Ammon's horn (tissue), 1 donor: ENCODE measurements around the gene FAM107B.

Experiments used
- DNase-seq: peaks from one replicate; pipeline ENCODE4 v3.0.0-alpha.2; 2016; ENCODE audit warnings: low spot score

Gene FAM107B

DNA sequence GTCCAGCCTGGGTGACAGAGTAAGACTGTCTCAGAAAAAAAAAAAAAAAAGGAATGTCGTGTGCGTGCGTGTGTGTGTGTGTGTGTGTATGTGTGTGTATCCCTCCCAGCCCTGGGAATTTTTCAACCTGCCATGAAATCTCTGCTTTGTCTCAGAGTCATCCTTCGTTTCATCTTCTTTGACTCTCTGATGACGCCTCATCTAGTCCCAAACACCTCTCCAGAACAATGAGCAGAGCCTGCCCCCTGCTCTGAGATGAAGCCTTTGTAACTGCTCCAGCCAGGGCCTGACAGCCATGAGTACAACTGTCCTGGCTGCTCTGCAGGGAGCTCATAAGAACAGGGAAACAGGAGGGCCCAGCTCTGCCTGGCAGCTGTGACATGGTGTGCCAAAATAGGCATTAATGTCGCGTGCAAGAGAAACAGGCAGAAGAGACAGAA lies 149.5 kb downstream of the FAM107B start:
- peak; percentile 62 for DNase-seq

DNA sequence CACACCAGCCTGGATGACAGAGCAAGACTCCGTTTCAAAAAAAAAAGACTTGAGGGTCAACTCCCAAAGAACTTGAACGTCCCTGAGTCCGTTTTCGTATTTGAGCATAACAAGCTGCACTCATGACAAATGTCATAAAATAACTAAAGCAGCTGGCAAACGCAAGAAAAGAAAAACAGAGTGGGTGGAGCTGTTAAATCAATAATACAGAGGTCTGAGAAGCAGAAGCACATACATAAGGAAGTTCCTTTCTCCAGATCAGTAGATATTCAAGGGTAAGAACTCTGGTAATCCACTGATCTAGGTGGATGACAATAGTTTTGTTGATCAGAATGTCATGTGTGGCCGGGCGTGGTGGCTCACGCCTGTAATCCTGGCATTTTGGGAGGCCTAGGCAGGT lies 150.1 kb downstream of the FAM107B start:
- DNase-seq, result no peak

DNA sequence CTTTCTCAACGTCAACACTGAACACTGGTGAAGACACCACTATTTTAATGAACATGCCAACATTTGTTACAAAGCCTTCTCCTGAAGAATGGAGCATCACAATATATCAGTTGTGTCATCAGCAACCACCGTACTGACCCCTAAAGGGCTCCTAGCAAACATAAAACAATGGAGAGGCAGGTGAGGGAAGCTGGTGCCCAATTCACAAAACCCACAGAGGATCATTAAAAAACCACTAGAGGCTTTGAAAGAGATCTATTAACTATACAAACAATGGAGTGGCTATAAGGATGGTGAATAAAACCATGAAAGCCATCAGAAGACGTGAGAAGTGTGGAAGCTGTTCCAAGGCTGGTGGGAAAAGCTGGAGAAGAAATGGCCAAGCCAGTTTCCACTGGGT lies 150.8 kb downstream of the FAM107B start:
- no peak for DNase-seq

DNA sequence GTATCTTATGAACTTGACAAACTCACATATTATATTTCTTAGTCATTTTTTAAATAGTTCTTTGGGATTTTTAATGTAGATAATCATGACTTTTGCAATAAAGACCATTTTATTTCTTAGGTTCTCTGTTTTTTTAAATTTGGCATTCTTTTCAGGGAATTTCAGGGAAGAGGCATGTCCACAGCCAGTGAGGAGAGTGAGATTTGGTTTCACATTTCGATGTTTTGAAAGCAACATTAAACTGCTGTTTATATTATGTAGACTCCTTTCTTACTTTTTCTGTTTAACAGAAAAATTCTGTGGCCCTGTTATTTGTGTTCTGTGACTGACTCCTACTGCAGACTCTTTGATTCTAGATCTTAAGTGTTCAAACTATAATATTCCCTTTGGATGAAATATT lies 153.7 kb downstream of the FAM107B start:
- DNase-seq, result no peak

DNA sequence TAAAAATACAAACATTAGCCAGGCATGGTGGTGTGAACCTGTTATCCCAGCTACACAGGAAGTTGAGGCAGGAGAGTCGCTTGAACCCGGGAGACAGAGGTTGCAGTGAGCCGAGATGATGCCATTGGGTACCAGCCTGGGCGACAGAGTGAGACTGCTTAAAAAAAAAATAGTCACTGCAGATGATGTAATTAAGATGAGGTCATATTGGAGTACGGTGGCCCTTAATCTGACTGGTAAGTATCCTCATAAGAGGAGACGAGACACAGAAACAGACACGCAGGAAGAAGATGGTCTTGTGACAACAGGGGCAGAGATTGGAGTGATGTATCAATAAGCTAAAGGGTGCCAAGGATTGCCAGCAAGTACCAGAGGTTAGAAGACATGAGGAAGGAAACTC lies 156.0 kb downstream of the FAM107B start:
- DNase-seq, result no peak

DNA sequence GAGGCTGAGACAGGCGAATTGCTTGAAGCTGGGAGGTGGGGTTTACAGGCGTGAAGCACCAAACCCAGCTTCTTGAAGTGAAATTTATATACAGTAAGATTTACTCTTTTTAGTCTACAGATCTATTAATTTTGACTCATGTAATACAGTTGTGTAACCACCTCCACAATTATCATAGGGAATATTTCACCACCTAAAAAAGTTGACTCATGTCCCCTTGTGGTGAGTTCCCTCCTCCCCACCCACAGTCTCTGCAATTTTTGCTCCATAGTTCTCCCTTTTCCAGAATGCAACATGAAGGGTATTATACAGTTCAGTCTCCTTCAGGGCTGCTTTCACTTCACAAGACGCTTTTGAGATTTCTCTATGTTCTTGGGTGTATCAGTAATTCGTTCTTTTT lies 156.8 kb downstream of the FAM107B start:
- no peak for DNase-seq

DNA sequence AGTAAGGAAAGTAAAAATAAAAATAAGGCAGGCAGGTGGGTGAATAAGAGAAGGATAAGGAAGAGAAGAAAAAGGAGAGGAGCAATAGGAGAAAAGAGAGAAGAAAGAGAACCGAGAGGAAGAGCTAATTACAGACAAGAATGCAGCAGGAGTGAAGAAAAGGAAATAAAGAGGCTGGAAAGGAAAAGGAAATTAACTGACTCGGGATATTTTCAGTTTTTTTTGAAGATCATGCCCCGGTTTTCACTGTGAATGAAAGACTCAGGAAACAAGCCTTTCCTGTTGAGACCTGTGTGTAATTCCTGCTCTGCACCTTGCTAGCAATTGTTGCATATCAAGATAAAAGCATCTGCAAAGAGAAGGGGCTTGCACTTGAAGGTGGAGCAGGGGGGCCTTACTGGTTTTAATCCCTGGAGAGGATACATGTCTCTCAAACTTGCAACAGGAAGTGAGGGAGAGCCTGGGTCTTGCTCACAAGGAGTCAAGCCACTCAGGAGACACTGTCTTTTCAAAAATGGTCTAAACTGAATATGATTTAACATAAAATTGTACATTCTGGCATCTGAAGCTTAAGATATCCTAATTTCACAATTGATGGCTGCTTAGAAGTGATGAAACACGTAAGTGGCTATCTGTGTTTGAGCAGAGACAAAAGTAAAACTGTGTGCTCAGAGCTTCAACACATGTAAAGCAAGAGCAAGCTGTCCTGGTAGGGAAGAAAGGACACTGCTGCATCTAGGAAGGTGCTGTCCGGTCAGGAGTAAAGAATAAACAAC lies 157.6 kb downstream of the FAM107B start:
- no peak for DNase-seq

DNA sequence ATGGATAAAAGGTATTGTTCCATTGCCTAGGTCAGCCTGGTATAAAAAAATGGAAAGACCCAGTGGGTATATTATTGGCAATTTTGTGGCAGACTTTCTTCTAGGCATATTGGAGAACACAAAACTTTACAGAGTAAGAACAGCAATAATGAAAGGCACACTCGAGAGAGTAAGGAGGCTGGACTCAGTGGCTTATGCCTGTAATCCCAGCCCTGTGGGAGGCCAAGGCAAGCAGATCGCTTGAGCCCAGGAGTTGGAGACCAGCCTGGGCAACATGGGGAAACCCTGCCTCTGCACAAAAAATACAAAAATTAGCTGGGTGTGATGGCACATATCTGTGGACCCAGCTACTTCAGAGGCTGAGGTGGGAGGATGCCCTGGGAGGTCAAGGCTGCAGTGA lies 158.2 kb downstream of the FAM107B start:
- no peak for DNase-seq

DNA sequence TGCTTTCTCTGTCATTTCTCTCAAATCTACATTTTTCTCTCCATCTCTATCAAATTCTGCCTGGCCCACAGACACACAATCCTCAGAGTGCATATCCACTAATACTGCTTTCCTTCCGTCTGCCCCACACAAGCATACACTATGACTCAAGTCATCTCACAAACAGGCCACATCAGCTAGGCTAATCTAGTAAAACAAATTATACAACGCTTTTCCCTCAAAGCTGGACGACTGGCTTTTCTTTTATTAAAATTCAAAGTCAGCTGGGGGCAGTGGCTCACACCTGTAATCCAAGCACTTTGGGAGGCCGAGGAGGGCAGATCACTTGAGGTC lies 161.1 kb downstream of the FAM107B start:
- DNase-seq, result no peak

DNA sequence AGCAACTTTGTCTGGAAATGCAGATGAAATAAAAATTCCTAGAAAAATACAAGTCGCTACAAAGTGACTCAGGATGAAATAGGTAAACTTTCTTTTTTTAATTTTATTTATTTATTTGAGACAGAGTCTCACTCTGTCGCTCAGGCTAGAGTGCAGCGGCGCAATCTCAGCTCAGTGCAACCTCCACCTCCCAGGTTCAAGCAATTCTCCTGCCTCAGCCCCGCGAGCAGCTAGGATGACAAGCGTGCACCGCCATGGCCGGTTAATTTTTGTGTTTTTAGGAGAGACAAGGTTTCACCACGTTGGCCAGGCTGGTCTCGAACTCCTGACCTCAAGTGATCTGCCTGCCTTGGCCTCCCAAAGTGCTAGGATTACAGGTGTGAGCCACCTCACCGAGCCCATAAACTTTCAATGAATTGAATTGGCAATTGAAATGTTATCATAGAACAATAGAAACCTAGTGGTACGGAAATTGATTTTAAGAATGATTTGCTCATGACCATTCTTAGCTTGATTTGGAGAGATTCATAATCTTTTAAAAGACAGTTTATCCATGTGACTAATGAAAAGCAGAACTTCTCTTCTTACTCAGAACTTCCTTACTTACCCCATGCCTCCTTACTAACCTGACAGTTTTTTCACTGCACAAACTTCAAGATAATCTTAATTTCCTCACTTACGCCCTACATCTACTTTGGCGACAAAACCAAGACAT lies 161.7 kb downstream of the FAM107B start:
- no peak for DNase-seq

DNA sequence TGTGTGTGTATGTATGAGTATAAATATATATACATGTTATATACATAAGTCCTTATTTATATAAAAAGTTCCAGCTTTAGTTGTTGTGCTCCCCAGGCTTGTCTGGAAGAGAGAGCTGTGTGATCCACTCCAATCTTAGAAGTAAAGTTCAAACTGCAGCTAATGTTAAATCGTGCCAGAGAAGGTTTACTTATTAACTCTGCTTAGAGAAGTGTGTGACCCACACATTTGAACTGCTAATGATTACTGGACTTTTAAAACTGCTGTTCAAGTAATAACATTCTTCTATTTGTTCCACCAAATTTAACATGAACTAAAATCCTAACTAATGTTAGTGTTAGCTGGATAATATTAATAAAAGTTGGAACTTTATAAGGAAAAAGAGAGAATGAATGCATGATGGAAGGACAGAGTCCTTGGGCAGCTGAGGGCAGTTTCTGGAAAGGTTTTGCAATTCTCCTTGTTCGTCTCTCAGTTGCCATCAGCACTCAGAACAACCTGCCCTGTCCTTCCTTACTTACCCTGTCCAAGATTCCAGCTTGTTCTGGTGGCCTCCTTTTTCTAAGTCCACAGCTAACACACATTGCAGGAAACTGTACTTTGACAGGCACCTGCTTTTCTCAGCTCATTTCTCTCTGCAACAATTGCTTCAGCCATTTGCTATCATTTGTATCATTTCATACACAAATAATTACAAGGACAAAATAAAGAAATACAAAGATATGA lies 162.6 kb downstream of the FAM107B start:
- no peak for DNase-seq

DNA sequence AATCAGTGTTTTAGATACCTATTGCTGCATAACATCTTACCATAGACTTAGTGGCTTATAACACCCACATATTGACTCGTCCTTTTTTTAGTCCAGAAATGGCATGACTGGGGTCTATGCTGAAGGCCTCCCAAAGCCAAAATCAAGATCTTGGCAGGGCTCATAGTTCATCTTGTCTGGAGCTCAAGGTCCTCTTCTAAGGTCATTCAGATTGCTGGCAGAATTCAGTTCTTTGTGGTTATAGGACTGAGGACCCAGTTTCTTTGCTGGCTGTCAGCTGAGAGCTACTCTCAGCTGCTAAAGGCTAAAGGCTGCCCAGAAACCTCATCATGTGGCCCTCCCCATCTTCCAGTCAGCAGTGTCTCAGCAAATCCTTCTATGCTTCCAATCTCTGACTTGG lies 165.5 kb downstream of the FAM107B start:
- no peak for DNase-seq

DNA sequence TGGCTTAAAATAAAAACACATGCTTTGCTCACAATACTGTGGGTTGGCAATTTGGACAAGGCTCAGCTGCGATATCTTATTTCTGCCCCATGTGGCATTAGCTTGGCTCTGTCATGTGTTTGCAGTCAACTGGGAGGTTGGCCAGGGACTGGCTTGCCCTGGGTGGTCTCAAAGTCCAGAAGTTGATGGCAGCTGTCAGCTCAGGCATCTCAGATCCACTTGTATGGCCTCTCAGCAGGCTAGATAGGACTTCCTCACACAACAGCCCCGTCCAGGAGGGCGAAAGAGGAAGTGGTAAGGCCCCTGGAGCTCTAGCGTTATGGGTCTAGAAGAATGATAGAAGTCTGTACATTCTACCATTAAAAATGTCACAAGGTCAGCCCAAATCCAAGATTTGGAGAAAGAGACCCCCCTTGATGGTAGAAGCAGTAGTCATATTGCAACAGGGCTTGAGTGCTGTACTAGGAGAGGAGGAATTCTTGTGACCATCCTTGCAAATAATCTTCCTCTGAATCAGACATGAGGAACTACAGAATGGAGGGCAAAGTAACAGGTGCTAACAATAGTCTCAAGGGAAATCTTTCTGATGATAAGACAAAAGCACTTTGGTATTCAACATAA lies 166.2 kb downstream of the FAM107B start:
- DNase-seq, result peak; percentile 70

DNA sequence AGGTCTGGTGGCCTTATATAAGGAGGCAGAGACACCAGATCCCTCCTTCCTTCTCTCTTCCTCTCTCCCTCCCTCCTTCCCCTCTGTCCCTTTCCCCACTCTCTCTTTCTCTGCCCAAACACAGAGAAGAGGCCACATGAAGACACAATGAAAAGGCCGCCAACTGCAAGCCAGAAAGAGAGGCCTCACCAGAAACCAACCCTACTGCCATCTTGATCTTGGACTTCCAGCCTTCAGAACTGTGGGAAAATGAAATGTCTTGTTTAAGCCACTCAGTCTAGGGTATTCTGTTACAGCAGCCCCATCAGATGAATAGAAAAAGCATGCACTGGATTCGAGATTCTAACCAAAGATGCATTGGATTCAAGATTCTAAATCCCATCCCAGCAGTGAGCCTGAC lies 168.1 kb downstream of the FAM107B start:
- no peak for DNase-seq

DNA sequence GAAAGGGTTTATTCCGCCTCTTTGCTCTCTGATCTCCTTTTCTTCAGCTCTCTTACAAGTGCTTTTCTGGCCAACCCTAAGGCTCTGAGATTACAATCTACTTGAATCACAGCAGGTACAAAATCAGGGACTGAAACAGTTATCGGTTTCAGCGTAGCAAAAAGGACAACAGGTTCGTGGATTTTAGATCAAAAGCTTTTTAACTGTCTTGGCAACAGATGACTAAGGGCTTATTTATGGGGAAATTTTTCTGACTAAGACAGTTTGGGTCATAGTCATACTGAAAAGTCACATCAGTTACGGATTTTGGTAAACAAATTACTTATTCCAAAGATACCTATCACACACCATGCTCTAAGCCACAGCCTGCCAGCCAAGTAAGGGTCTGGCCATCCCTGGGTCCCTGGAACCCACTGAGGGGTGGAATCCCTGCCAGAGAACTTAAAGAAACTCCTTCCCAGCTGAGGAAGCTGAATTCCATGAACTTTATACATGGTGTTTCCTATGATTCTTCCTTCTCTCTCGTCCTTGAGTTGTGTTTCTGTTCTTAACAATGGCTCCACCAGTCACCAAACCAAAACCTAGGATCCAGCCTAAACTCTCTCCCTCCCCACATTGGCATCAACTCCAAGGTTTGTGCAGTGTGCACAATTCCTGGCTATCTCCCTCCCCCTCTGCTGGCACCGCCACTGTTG lies 169.3 kb downstream of the FAM107B start:
- DNase-seq, result no peak

DNA sequence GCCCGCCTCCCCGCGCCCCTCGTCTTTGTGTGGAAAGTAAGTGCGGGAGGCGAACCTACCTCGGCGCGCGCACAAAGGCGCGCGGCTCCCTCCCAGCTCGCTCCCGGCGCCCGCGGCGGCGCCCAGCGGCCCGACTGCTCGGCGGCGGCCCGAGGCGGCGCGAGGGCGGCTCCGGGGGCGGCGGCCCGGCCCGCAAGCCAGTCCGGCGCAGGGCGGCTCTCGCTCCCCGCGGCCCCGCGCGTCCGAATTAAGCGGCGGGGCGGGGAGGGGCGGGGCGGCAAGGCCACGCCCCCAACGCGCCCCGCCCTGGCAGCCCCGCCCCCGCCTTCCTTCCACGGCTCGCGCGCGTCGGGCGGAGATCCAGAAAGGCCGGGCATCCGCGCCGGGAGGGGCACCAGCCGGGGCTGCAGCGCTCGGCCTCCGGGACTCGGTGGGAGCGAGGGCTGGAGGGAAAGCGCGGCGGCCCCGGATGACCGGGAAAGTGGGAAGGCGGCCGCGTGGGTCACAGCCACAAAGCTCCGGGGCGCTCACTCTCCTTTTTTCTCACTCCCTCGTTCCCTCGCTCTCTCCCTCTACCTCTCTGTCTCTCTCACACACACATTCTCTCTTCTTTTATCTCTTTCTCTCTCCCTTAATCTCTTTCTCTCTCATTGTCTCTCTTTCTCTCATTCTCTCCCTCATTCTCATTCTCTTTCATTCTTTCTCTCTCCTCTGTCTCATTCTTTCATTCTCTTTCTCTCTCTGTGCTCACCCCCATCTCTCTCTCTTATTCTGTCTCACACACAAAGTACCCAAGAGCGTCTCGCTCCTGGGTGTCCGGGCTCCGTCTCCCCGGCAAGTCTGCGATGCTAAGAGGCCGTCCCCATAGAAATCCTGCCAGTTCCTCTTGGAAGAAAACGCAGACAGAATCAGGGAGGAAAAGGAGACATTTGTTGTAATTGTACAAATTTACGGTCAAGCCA lies 170.2 kb downstream of the FAM107B start:
- DNase-seq, result peak; percentile 84

DNA sequence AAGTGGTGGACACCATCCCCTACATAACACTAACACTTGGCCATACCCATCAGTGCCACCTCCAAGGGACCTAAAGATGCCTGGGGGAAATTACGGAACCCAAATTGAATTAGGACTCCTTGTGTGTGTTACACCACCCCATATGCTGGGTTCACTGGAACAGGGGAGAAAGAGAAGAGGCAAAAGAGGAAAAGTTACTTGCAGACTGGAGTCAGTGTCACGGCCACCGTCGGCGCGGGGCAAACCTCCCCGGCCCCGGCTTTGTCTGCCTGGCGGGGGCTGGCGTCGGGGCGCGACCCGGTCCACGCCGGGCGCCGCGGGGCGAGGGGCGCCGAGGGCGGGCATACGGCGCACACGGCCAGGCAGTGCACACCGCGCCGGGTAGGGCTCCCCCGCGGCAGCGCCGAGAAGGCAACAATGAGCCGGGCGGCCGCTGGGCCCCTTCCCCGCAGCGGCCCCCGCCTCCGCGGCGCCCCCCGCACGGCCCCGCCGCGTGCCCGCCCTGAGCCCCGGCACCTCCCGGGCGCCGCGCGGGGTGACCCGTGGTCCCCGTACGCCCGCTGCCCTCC lies 171.1 kb downstream of the FAM107B start:
- DNase-seq, result no peak

DNA sequence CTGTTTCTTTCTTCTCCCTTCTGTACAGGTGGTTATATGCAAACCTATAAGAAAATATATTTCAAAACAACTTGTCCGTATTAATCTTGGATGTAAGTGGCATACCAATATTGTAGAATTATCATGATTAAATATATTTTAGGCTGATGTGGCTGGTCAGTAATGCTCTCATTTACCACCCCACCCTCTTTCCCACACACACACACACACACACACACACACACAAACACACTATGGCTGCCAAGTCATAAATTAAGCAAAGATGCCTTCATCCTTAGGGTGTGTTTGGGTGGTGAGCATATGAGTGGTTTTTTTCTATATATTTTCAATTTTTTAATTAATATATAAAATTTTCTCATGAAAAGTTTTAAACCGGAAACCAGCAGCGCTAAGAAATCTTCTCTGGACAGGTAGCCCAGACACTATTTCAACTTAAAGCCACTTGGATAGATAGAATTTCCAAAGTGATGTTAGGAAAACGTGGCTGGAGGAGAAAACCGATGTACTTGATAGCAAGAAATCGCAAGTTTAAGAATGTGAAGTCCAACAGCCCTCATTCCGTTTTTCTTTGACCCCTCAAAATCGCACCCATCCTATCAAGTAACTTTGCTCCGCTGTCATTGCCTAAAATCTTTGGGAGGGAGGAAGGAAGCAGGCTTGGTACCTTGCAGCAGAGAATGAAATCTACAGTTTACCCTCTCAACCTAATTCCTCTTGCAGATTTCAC lies 171.7 kb downstream of the FAM107B start:
- DNase-seq, result no peak

DNA sequence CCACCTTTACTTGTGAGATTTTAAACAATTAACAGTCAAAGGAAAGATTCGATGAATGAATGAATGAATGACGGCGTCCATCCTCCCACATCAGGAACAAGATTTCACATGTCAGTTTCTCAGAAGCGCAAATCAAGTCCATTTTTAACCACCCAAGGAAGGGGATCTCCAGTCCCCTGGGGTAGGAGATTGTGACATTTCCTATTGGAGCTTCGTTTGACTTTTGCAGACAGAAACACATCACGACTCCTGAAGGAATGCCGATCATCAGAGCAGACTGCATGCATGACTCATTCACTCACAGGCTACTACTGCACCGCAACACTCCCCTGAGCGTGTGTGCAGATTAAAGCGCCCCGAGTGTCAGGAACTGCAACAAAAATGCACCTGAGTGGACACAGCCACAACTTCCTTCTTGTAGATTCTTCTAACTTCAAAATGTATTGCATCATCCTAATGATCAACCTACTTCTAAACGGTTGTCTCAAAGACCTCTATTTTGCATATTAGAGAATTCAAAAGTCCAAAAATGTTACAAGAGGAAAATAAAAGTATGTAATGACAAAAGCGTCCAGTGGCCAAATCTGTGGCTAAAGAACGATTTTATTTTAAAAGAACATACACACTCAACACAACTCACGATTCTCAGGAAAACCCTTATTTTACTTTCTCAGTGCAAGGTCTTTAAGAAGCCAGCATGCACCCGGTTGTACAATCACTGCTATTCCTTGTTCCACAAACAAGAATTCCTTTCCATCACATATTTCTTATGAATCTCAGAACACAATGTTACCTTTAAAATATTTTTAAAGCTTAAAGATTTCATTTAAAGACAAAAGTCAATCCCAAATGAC lies 172.6 kb downstream of the FAM107B start:
- no peak for DNase-seq
